B cell (primary cell): Measurements from ENCODE around the gene RAI1. TPM values are rescaled to one million over a fixed set of nuclear protein-coding genes. Genes with fewer than 3 reads are reported as not detected.

ENCODE experiments used
- ATAC-seq: fragments of 200-7000 bp; cut with Tn5 transposase; one replicate; pipeline ENCODE4 v1.10.0; 2021; ENCODE audit warnings: low read depth, mild to moderate bottlenecking, moderate number of reproducible peaks, moderate library complexity
- CTCF ChIA-PET: fragments of 350-600 bp; sonication (Branson Sonifier 250); formaldehyde crosslinking; loops from one replicate; lab custom pipeline; 2021; ENCODE audit warnings: antibody characterized with exemption, inconsistent platforms; lab: Charles Lee
- POLR2A ChIA-PET: fragments of 350-600 bp; sonication (Branson Sonifier 250); formaldehyde crosslinking; loops from one replicate; lab custom pipeline; 2021; ENCODE audit warnings: antibody characterized with exemption; lab: Charles Lee
- DNase-seq: peaks from one replicate; pipeline ENCODE4 v3.0.0; 2013
- H2AFZ ChIP-seq: 2 replicates; pipeline ENCODE4 v1.6.1; 2012; ENCODE audit warnings: mild to moderate bottlenecking, low read depth, low read length; ENCODE audit not compliant: insufficient read depth, poor library complexity, severe bottlenecking
- H3K27ac ChIP-seq, 2 donors: 1 replicate in 1 of 2; 2 replicates in 1 of 2; pipeline ENCODE4 v1.5.1; 2012 to 2013; ENCODE audit warnings: low read length in 2 of 2, mild to moderate bottlenecking in 2 of 2, moderate library complexity in 1 of 2
- H3K27me3 ChIP-seq, 4 experiments: fragments of 200-600 bp in 1 of 4; sonication (generic) in 1 of 4; replicated peaks in 1 of 4; 1 replicate in 2 of 4; 2 replicates in 2 of 4; pipeline versions ENCODE4 v1.6.1 to v1.7.0; 2013 to 2016; ENCODE audit warnings: low read length in 3 of 4, mild to moderate bottlenecking in 2 of 4, mixed read lengths in 1 of 4, moderate library complexity in 1 of 4; ENCODE audit not compliant: insufficient read depth in 4 of 4, control insufficient read depth in 3 of 4; ENCODE audit errors: control extremely low read depth in 1 of 4
- H3K36me3 ChIP-seq, 2 experiments: replicated peaks in 1 of 2; 1 replicate in 1 of 2; 2 replicates in 1 of 2; pipeline versions ENCODE4 v1.6.1 to v1.7.1; 2013; ENCODE audit warnings: low read length in 1 of 2; ENCODE audit not compliant: insufficient read depth in 2 of 2, control insufficient read depth in 1 of 2; ENCODE audit errors: control extremely low read depth in 1 of 2, extremely low read depth in 1 of 2
- H3K4me1 ChIP-seq, 2 donors: fragments of 200-600 bp in 1 of 2; sonication (generic) in 1 of 2; 1 replicate in 1 of 2; 2 replicates in 1 of 2; pipeline versions ENCODE4 v1.5.1 to v1.6.1; 2013 to 2017; ENCODE audit warnings: low read length in 2 of 2; ENCODE audit not compliant: control insufficient read depth in 2 of 2, insufficient read depth in 2 of 2
- H3K4me2 ChIP-seq: replicated peaks from 2 replicates; pipeline ENCODE3; 2012; ENCODE audit warnings: mild to moderate bottlenecking, low read depth, low read length; ENCODE audit not compliant: poor library complexity, severe bottlenecking
- H3K4me3 ChIP-seq, 5 experiments: fragments of 200-600 bp in 1 of 5; sonication (generic) in 1 of 5; 1 replicate in 3 of 5; 2 replicates in 2 of 5; pipeline versions ENCODE4 v1.5.1 to v1.7.0; 2011 to 2016; ENCODE audit warnings: low read length in 4 of 5, mild to moderate bottlenecking in 4 of 5, low read depth in 2 of 5, control low read depth in 1 of 5, moderate library complexity in 1 of 5; ENCODE audit not compliant: insufficient read depth in 1 of 5; ENCODE audit errors: control extremely low read depth in 1 of 5, extremely low read depth in 1 of 5
- H3K79me2 ChIP-seq: fragments of 200-600 bp; sonication (generic); one replicate; pipeline ENCODE4 v1.6.0; 2016; ENCODE audit warnings: low read length; ENCODE audit not compliant: control insufficient read depth, insufficient read depth
- H3K9ac ChIP-seq: fragments of 200-600 bp; sonication (generic); 2 replicates; pipeline ENCODE4 v1.6.1; 2017; ENCODE audit warnings: mild to moderate bottlenecking, low read length, moderate library complexity
- H3K9me3 ChIP-seq, 3 donors: one replicate each; pipeline versions ENCODE4 v1.6.1 to v1.7.1; 2013; ENCODE audit warnings: low read length in 2 of 3; ENCODE audit not compliant: control insufficient read depth in 2 of 3, insufficient read depth in 1 of 3; ENCODE audit errors: control extremely low read depth in 1 of 3
- H4K20me1 ChIP-seq: 2 replicates; pipeline ENCODE4 v1.6.0; 2012; ENCODE audit warnings: mild to moderate bottlenecking, low read length; ENCODE audit not compliant: insufficient read depth, control insufficient read depth, poor library complexity, severe bottlenecking
- H3K27ac Mint-ChIP-seq: one replicate; pipeline ENCODE4 v1.8.0; 2021; ENCODE audit warnings: mixed read lengths
- H3K27me3 Mint-ChIP-seq: one replicate; pipeline ENCODE4 v1.8.0; 2021; ENCODE audit warnings: mixed read lengths
- H3K4me1 Mint-ChIP-seq: one replicate; pipeline ENCODE4 v1.8.0; 2021; ENCODE audit warnings: mixed read lengths
- H3K4me3 Mint-ChIP-seq: one replicate; pipeline ENCODE4 v1.8.0; 2021; ENCODE audit warnings: mixed read lengths
- H3K9me3 Mint-ChIP-seq: one replicate; pipeline ENCODE4 v1.8.0; 2022; ENCODE audit warnings: mixed read lengths; ENCODE audit not compliant: insufficient read depth
- CTCF ChIP-seq: fragments of 200-600 bp; IDR thresholded peaks from one replicate; pipeline ENCODE4 v1.8.0; 2022; ENCODE audit warnings: antibody characterized with exemption, mild to moderate bottlenecking
- EZH2 ChIP-seq: IDR thresholded peaks from 2 replicates; pipeline ENCODE4 v1.6.1; 2012; ENCODE audit warnings: borderline replicate concordance, low read depth, mild to moderate bottlenecking, moderate library complexity, low read length; ENCODE audit not compliant: insufficient read depth, poor library complexity, severe bottlenecking
- WGBS: methylation state at CpG from one replicate; pipeline ENCODE4 v1.1.5; 2013; ENCODE audit warnings: missing lambda C conversion rate; ENCODE audit not compliant: insufficient coverage; 5-methylcytosine and 5-hydroxymethylcytosine counted together
- intact Hi-C: fragments of 100-400 bp; cut with micrococcal nuclease; formaldehyde crosslinking; loops from one replicate; pipeline ENCODE4 v1.10.0; 2022
- polyA plus RNA-seq: library from polyadenylated mRNA; depleted of rRNA; stranded (reverse); fragments of >200 nt; gene quantifications from 2 replicates; pipeline ENCODE4 v1.2.3, GENCODE V29; 2012
- total RNA-seq, 2 donors: library from RNA; stranded (reverse); fragments of 120-200 nt in 1 of 2; gene quantifications; 1 replicate in 1 of 2; 2 replicates in 1 of 2; pipeline versions ENCODE4 v1.2.3 to v1.2.4, GENCODE V29; 2013 to 2022

Gene RAI1
- total and polyA plus RNA-seq, 2 donors (not counting 1 experiment from before 2014, with no cell fraction given) = 4.7 to 34.0 TPM

- no peak for TF ChIP-seq CTCF
- no peak for TF ChIP-seq EZH2
- POLR2A ChIA-PET = interaction anchor here (0.8 to 1.0 kb wide), 2 partner anchors 21 to 31 kb away, joined by 3 read pairs; no protein-coding TSS in a partner anchor
- Histone ChIP-seq H3K36me3 (no peaks in the 10 kb centered on the region), H3K27ac (no peak overlapping the region), H3K9ac (peak overlapping the region; percentile 72), H3K4me2 (peak overlapping the region; percentile 98), H2AFZ (peak overlapping the region; percentile 49), H3K4me3 (peak overlapping the region in 4 of 5 experiments; percentile 39 to 74 (median 57)), H3K27me3 (peaks cover 0 to 16% (median 3%) of the 10 kb centered on the region in 4 experiments), H3K4me1 (peaks cover 27 to 37% of the 10 kb centered on the region in 2 donors), H3K9me3 (peaks cover 0 to 4% (median 0%) of the 10 kb centered on the region in 3 donors), H3K79me2 (peaks cover 10% of the 10 kb centered on the region), H4K20me1 (peaks cover 76% of the 10 kb centered on the region)
- peak; percentile 82 for DNase-seq
- H3K9me3 Mint-ChIP-seq = no peaks in the 10 kb centered on the region
- 6% methylated on average over 37 of the region's 37 CpGs for WGBS
- CTCF ChIA-PET = interaction anchor here (1.0 to 1.8 kb wide), 5 partner anchors 10 to 102 kb away, joined by 3 to 6 read pairs (median 3); no protein-coding TSS in a partner anchor
- intact Hi-C loops = loop anchor here (1.0 to 5.0 kb wide), 3 partner anchors 18 to 57 kb away; no protein-coding TSS in a partner anchor
- H3K27ac Mint-ChIP-seq = peak overlapping the region; percentile 66
- peak overlapping the region; percentile 90 for H3K4me3 Mint-ChIP-seq
- peaks cover 5% of the 10 kb centered on the region for H3K27me3 Mint-ChIP-seq
- peak; percentile 81 for ATAC-seq
- peaks cover 26% of the 10 kb centered on the region for H3K4me1 Mint-ChIP-seq
Observed at GRCh38 chr17:17783825-17784656, 102.8 kb downstream of the RAI1 start.
